Stomach (tissue), 4 donors: Measurements from ENCODE around the gene COL10A1.

Experiments used
- EP300 ChIP-seq: sonication (generic); formaldehyde crosslinking; IDR thresholded peaks from one replicate; pipeline ENCODE4 v1.6.1; 2017; ENCODE audit warnings: antibody characterized with exemption
- POLR2A ChIP-seq, 4 donors: fragments of 450-650 bp; IDR thresholded peaks; one replicate each; pipeline ENCODE4 v1.6.1; 2016; ENCODE audit warnings: antibody characterized with exemption in 4 of 4, control low read depth in 2 of 4, mild to moderate bottlenecking in 1 of 4, moderate library complexity in 1 of 4
- POLR2AphosphoS5 ChIP-seq, 3 donors: sonication (generic); formaldehyde crosslinking; IDR thresholded peaks; one replicate each; pipeline ENCODE4 v1.6.1; 2016; ENCODE audit warnings: antibody characterized with exemption in 3 of 3
- TF ChIP-seq, protein P1 (sequence below), 7 experiments: fragments of 450-650 bp in 4 of 7; fragments of 200-600 bp in 3 of 7; sonication (generic) in 3 of 7; IDR thresholded peaks; one replicate each; pipeline ENCODE4 v1.5.1; 2016 to 2019; ENCODE audit warnings: antibody characterized with exemption in 7 of 7, control low read depth in 2 of 7, mild to moderate bottlenecking in 1 of 7

DNA sequence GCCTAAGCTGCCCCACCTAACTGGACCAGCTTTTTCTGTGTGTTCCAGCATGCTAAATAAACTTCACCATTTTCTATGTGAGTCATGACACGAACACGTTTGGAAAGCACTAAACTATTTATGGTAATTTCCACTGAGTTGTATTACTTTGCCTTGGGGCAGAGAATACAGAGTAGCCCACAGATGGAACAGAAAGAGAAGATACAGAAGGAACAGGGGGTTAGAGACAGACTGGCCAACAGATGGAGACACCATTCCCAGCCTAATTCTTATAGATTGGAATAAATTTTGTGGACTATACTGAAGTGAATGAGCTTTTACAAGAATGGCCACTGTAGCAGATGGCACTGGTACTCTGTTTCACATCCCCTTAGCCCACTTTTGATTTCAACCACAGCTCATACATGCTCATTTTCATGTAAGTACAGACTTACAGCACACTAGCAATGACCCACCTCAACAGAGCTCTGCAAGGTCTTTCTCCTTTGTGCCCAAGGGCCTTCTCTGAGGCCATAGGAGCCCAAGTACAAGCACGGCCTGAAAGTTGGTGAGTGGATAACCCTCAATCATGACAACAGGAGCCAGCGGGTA, 38.4 kb downstream of the COL10A1 start:
- TF ChIP-seq, protein P1, sequence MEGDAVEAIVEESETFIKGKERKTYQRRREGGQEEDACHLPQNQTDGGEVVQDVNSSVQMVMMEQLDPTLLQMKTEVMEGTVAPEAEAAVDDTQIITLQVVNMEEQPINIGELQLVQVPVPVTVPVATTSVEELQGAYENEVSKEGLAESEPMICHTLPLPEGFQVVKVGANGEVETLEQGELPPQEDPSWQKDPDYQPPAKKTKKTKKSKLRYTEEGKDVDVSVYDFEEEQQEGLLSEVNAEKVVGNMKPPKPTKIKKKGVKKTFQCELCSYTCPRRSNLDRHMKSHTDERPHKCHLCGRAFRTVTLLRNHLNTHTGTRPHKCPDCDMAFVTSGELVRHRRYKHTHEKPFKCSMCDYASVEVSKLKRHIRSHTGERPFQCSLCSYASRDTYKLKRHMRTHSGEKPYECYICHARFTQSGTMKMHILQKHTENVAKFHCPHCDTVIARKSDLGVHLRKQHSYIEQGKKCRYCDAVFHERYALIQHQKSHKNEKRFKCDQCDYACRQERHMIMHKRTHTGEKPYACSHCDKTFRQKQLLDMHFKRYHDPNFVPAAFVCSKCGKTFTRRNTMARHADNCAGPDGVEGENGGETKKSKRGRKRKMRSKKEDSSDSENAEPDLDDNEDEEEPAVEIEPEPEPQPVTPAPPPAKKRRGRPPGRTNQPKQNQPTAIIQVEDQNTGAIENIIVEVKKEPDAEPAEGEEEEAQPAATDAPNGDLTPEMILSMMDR (IDR thresholded peaks at IDR 0.05), result no peak
- TF ChIP-seq EP300 (no peak), POLR2AphosphoS5 (IDR thresholded peaks at IDR 0.05) (no peak), POLR2A (IDR thresholded peaks at IDR 0.05) (no peak)
